HFF-Myc (cell line): Measurements from ENCODE around the gene CAPG.

Source experiments
- DNase-seq: peaks from one replicate; pipeline ENCODE4 v3.0.0-alpha.2; 2011; ENCODE audit warnings: low read depth; ENCODE audit errors: extremely low read depth
- H3K4me3 ChIP-seq: replicated peaks from 2 replicates; pipeline ENCODE4 v1.5.1; 2011; ENCODE audit warnings: low read depth, mild to moderate bottlenecking, control low read depth, low read length
- CTCF ChIP-seq: IDR thresholded peaks from 2 replicates; pipeline ENCODE4 v1.5.1; 2012; ENCODE audit warnings: mild to moderate bottlenecking, low read depth, low read length, control low read depth; ENCODE audit errors: missing control alignments

Gene CAPG

GRCh38 chr2:85400541-85401463 is 9.4 kb downstream of the CAPG start:
- TF ChIP-seq CTCF: no peak
- no peak for DNase-seq

GRCh38 chr2:85400023-85400422 is 10.1 kb downstream of the CAPG start:
- TF ChIP-seq CTCF: no peak
- DNase-seq: no peak
- H3K4me3 ChIP-seq: no peak overlapping the region

More at GRCh38 chr2:85400541-85401463, 9.4 kb downstream of the CAPG start:
- H3K4me3 ChIP-seq: no peak overlapping the region

- DNase-seq: no peak
Observed at GRCh38 chr2:85399183-85399455, 11.0 kb downstream of the CAPG start.

GRCh38 chr2:85398426-85399182 is 11.6 kb downstream of the CAPG start:
- no peak for DNase-seq
- no peak for TF ChIP-seq CTCF
- H3K4me3 ChIP-seq: no peak overlapping the region

More at GRCh38 chr2:85399183-85399455, 11.0 kb downstream of the CAPG start:
- TF ChIP-seq CTCF: no peak
- H3K4me3 ChIP-seq: no peak overlapping the region

- no peak for DNase-seq
- TF ChIP-seq CTCF: no peak
- no peak overlapping the region for H3K4me3 ChIP-seq
Observed at GRCh38 chr2:85397925-85398331, 12.2 kb downstream of the CAPG start.

GRCh38 chr2:85396531-85397470 is 13.4 kb downstream of the CAPG start:
- DNase-seq: no peak
- no peak for TF ChIP-seq CTCF
- no peak overlapping the region for H3K4me3 ChIP-seq
